Common myeloid progenitor, CD34-positive (primary cell): ENCODE measurements around the gene UTP4.
A peak's percentile ranks its signal among the peaks of the same experiment; 100 is the strongest.

Experiments used
- CTCF ChIA-PET: fragments of 350-600 bp; sonication (Branson Sonifier 250); formaldehyde crosslinking; loops from one replicate; lab custom pipeline; 2021; ENCODE audit warnings: antibody characterized with exemption; lab: Charles Lee
- POLR2A ChIA-PET: fragments of 350-600 bp; sonication (Branson Sonifier 250); formaldehyde crosslinking; loops from one replicate; lab custom pipeline; 2021; ENCODE audit warnings: antibody characterized with exemption; lab: Charles Lee
- DNase-seq, 3 donors: peaks; one replicate each; pipeline versions ENCODE4 v3.0.0 to v3.0.0-alpha.2; 2013
- H3K27ac ChIP-seq, 2 experiments: 1 replicate in 1 of 2; 2 replicates in 1 of 2; pipeline ENCODE4 v1.7.0; 2013; ENCODE audit warnings: inconsistent platforms in 2 of 2, low read length in 2 of 2, mild to moderate bottlenecking in 2 of 2, low read depth in 1 of 2, moderate library complexity in 1 of 2; ENCODE audit not compliant: severe bottlenecking in 2 of 2, insufficient read depth in 1 of 2, poor library complexity in 1 of 2
- H3K27me3 ChIP-seq, 5 experiments: replicated peaks in 2 of 5; 1 replicate in 3 of 5; 2 replicates in 2 of 5; pipeline versions ENCODE4 v1.6.1 to v1.7.0; 2013; ENCODE audit warnings: low read length in 4 of 5, mild to moderate bottlenecking in 2 of 5, moderate library complexity in 2 of 5, inconsistent platforms in 1 of 5; ENCODE audit not compliant: insufficient read depth in 5 of 5, control insufficient read depth in 4 of 5
- H3K36me3 ChIP-seq, 4 experiments: 1 replicate in 2 of 4; 2 replicates in 2 of 4; pipeline versions ENCODE4 v1.6.1 to v1.7.0; 2013; ENCODE audit warnings: low read length in 3 of 4, control low read depth in 1 of 4, mild to moderate bottlenecking in 1 of 4; ENCODE audit not compliant: control insufficient read depth in 4 of 4, insufficient read depth in 4 of 4
- H3K4me1 ChIP-seq, 4 experiments: 1 replicate in 3 of 4; 2 replicates in 1 of 4; pipeline versions ENCODE4 v1.6.1 to v1.7.1; 2013; ENCODE audit warnings: low read length in 3 of 4, mild to moderate bottlenecking in 3 of 4, control low read depth in 1 of 4, inconsistent platforms in 1 of 4, moderate library complexity in 1 of 4; ENCODE audit not compliant: control insufficient read depth in 4 of 4, insufficient read depth in 4 of 4; ENCODE audit errors: control extremely low read depth in 1 of 4
- H3K4me3 ChIP-seq, 7 experiments: 1 replicate in 4 of 7; 2 replicates in 3 of 7; pipeline versions ENCODE4 v1.5.1 to v1.7.0; 2013; ENCODE audit warnings: mild to moderate bottlenecking in 7 of 7, low read length in 6 of 7, moderate library complexity in 6 of 7, inconsistent platforms in 2 of 7, low read depth in 2 of 7, control low read depth in 1 of 7; ENCODE audit not compliant: insufficient read depth in 4 of 7, control insufficient read depth in 1 of 7; ENCODE audit errors: extremely low read depth in 1 of 7
- H3K9me3 ChIP-seq, 5 experiments: 1 replicate in 4 of 5; 2 replicates in 1 of 5; pipeline versions ENCODE4 v1.6.1 to v1.7.1; 2013; ENCODE audit warnings: low read length in 4 of 5, mild to moderate bottlenecking in 2 of 5, inconsistent platforms in 1 of 5, low read depth in 1 of 5, moderate library complexity in 1 of 5; ENCODE audit not compliant: control insufficient read depth in 4 of 5, insufficient read depth in 2 of 5; ENCODE audit errors: control extremely low read depth in 1 of 5
- WGBS: methylation state at CpG from one replicate; pipeline ENCODE4 v1.1.5; 2013; ENCODE audit not compliant: insufficient coverage; 5-methylcytosine and 5-hydroxymethylcytosine counted together

Gene UTP4

GRCh38 chr16:69171325-69172084 lies 39.1 kb downstream of the UTP4 start:
- ChIA-PET CTCF (interaction anchor here (2.3 kb wide), 1 partner anchor 114 kb away, joined by 7 read pairs; no protein-coding TSS in a partner anchor), POLR2A (interaction anchor here (0.7 kb wide), 1 partner anchor 144 kb away, joined by 3 read pairs; no protein-coding TSS in a partner anchor)
- H3K36me3 ChIP-seq, result peaks cover 5 to 38% (median 22%) of the 10 kb centered on the region in 4 experiments
- H3K4me1 ChIP-seq, result peaks cover 0 to 14% (median under 1%) of the 10 kb centered on the region in 4 experiments
- peak in 2 of 3 donors; percentile 48 to 65 for DNase-seq
- H3K4me3 ChIP-seq, result no peak overlapping the region
- H3K27me3 ChIP-seq, result peaks cover 0 to 10% (median 0%) of the 10 kb centered on the region in 5 experiments
- 48% methylated on average over 5 of the region's 6 CpGs for WGBS
- H3K9me3 ChIP-seq, result no peaks in the 10 kb centered on the region
- H3K27ac ChIP-seq, result no peak overlapping the region

- peaks cover 0 to 14% (median 4%) of the 10 kb centered on the region in 4 experiments for H3K4me1 ChIP-seq
- 93% methylated on average over 3 of the region's 4 CpGs for WGBS
- peaks cover 0 to 10% (median 0%) of the 10 kb centered on the region in 5 experiments for H3K27me3 ChIP-seq
- H3K27ac ChIP-seq, result no peak overlapping the region
- ChIA-PET POLR2A (no interaction called here), CTCF (no interaction called here)
- no peaks in the 10 kb centered on the region for H3K9me3 ChIP-seq
- H3K4me3 ChIP-seq, result no peak overlapping the region
- DNase-seq, result no peak
- H3K36me3 ChIP-seq, result peaks cover 0 to 5% (median 0%) of the 10 kb centered on the region in 4 experiments
Observed at GRCh38 chr16:69176033-69176800, 43.8 kb downstream of the UTP4 start.

GRCh38 chr16:69179328-69180010 lies 47.0 kb downstream of the UTP4 start:
- WGBS, result 12% methylated on average over 6 of the region's 6 CpGs
- Histone ChIP-seq H3K27me3 (peaks cover 0 to 10% (median 0%) of the 10 kb centered on the region in 5 experiments), H3K9me3 (no peaks in the 10 kb centered on the region), H3K4me1 (peaks cover 0 to 9% (median 4%) of the 10 kb centered on the region in 4 experiments), H3K27ac (no peak overlapping the region), H3K36me3 (peaks cover 0 to 2% (median 0%) of the 10 kb centered on the region in 4 experiments), H3K4me3 (no peak overlapping the region)
- DNase-seq, result peak in 2 of 3 donors; percentile 53 to 76
- POLR2A ChIA-PET, result interaction anchor here (0.6 kb wide), 1 partner anchor 879 kb away, joined by 3 read pairs; no protein-coding TSS in a partner anchor
- CTCF ChIA-PET, result interaction anchor here (0.7 to 1.5 kb wide), 3 partner anchors 24 to 107 kb away, joined by 3 to 6 read pairs (median 3); no protein-coding TSS in a partner anchor

GRCh38 chr16:69180011-69180338 lies 47.5 kb downstream of the UTP4 start:
- Histone ChIP-seq H3K4me3 (no peak overlapping the region), H3K9me3 (no peaks in the 10 kb centered on the region), H3K27ac (no peak overlapping the region), H3K36me3 (peaks cover 0 to 2% (median 0%) of the 10 kb centered on the region in 4 experiments), H3K4me1 (peaks cover 0 to 9% (median 4%) of the 10 kb centered on the region in 4 experiments), H3K27me3 (peaks cover 0 to 10% (median 0%) of the 10 kb centered on the region in 5 experiments)
- POLR2A ChIA-PET, result no interaction called here
- CTCF ChIA-PET, result interaction anchor here (0.7 to 1.5 kb wide), 3 partner anchors 24 to 106 kb away, joined by 3 to 6 read pairs (median 3); no protein-coding TSS in a partner anchor
- no peak for DNase-seq

GRCh38 chr16:69182730-69183416 lies 50.4 kb downstream of the UTP4 start:
- Histone ChIP-seq H3K4me3 (no peak overlapping the region), H3K9me3 (no peaks in the 10 kb centered on the region), H3K27ac (no peak overlapping the region), H3K27me3 (peaks cover 0 to 4% (median 0%) of the 10 kb centered on the region in 5 experiments), H3K4me1 (peaks cover 0 to 28% (median 20%) of the 10 kb centered on the region in 4 experiments), H3K36me3 (no peaks in the 10 kb centered on the region)
- ChIA-PET CTCF (interaction anchor here (1.1 kb wide), 1 partner anchor 9 kb away, joined by 5 read pairs; no protein-coding TSS in a partner anchor), POLR2A (no interaction called here)
- WGBS, result 72% methylated on average over 3 of the region's 10 CpGs
- no peak for DNase-seq
